GM18520 (cell line): Measurements from ENCODE around the gene CYTH1.

ENCODE experiments used
- ATAC-seq: cut with Tn5 transposase; IDR thresholded peaks from one replicate; pipeline ENCODE4 v1.9.1; 2021; ENCODE audit not compliant: unreplicated experiment

CYTH1 gene

DNA sequence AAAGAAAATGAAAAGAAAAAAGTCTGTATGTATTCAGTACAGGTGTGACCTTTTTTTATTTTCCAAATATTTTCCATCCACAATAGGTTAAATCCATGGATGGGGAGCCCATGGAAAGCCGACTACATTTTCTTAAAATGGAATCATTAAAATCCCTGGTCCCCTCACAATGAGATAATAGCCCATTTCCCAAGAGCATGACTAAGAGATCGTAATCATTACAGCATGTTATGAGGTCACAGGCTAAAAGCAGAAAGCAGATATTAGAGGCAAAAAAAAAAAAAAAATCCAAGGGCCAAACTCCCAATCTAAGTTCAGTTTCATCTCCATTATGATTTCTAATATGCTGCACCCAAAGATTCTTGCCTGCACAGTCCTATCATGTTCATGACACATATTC lies 44.7 kb downstream of the CYTH1 start:
- ATAC-seq, result no peak

DNA sequence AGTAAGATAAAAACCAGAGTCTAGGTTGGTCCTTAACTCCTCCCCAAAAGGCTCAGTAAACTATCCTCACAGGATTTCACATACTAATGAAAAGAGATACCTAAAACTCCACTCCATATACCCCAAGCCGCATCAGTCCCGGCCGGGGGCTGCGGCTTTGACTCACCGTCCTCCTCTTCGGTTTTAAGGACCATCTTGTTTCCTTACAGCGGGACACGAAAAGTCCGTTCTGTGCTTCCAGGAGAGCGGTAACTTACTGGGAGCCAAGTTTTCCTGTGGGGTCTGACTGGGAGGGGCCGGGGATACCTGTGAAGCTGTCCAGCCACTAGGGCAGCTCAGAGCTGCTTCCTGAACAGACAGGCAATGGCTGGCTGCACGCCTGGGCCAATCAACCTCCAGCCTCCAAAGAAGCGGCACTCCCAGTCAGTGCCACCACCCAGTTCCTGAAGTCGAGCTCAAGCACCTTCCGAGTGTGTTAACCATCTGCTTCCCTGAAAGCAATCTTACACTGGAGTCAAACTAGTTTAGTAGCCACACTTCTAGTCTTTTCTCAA lies 45.5 kb downstream of the CYTH1 start:
- ATAC-seq, result peak; percentile 38

GRCh38 chr17:78735832-78736525 lies 46.1 kb downstream of the CYTH1 start:
- ATAC-seq, result no peak

DNA sequence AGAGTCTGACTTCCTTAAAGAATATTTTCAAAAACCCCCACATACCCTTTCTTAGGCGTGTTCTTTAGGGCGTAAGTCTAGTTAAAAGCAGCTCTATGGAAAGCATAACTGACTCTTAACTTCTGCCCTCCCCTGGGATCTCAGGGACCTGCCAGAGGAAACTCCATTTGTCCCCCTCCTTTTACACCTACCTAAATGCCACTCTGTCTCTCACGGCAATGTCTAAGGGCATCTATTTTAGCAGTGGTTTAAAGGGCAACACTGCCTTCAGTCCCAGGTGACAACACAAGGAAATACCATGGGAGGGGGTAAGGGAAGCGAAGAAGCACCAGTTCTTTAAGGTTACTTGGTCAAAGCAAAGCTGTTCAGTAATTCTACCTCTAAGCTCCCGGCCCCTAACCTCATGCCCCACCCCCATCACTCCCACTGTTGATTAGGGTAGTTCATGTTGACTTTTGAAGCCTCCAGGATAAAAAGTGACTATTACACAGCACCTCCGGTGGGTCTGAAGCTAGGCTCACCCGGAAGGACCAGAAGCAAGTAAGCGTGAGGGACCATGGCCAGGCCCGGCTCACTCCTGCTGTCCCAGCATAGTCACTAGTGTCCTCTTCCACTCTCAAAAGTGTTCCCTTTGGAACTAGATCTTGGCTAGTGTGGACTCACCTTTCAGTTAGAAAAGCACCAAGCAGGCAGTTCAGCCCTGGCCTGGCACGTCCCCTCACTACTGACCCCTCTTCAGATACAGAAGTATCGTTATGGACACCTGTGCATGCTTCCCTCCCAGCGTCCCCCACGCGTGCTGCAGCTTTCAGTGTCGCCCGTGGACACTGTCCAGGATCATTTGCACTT lies 47.1 kb downstream of the CYTH1 start:
- ATAC-seq, result no peak

- no peak for ATAC-seq
These were observed 49.7 kb downstream of the CYTH1 start for GRCh38 chr17:78732354-78732753.

- no peak for ATAC-seq
These were observed 50.2 kb downstream of the CYTH1 start for GRCh38 chr17:78731904-78732303.

GRCh38 chr17:78729641-78730040 lies 52.4 kb downstream of the CYTH1 start:
- ATAC-seq, result no peak

- no peak for ATAC-seq
These were observed 53.6 kb downstream of the CYTH1 start for GRCh38 chr17:78728495-78728894.

DNA sequence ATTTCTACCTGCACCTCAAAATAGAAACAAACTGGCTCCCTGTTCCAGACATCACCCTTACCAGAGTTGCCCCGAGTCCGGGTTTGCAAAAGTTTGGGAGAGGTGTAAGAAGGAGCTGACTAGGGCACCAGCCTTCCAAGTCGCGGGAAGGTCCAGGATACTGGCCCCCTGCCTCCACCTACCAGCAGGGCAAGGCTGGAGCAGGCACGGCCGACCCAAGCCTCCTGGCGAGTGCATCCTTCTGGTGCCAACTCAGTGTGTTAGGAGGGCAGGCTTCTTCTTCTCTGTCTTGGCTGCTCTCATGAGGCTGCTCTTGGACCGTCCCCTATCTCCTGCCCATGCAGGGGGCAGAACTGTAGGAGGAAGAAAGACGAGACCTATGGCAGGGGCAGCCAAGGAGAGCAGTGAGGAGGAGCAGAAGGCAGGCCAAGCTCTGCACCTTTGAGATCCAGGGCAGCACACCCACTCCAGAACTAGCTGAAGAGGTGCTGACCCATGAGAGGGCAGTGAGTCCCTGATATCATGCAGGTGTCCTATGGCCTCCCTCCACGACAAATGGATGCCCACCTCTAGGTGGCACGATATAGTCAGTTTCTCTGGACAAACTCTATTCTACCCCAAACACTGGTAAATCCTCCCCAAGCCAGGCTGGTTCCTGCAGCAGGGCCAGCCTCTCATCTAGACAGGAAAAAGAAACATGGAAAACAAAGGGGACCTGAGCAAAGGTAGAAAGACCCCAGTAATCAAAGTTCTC lies 54.4 kb downstream of the CYTH1 start:
- ATAC-seq, result no peak

DNA sequence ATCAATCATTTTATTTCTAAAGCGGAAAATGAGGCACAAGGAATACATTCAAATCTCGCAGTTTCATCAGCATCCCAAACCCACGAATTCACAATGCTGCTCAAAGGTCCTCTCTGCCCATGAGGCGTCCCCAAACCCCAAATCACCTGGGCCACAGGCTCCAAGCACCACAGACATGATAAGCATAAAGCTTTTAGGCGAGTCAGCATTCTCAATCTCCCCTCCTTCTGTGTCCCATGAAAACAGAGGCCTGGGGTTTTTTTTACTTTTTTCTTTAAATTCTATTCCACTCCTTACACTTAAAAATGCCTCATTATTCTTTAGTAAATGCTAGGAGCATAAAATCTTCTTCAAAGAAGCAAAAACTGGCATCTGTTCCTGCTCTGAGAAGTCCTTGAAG lies 55.0 kb downstream of the CYTH1 start:
- no peak for ATAC-seq

- no peak for ATAC-seq
These were observed 55.6 kb downstream of the CYTH1 start for GRCh38 chr17:78726513-78726912.

- no peak for ATAC-seq
These were observed 56.5 kb downstream of the CYTH1 start for GRCh38 chr17:78725448-78726021.

- no peak for ATAC-seq
These were observed 57.1 kb downstream of the CYTH1 start for GRCh38 chr17:78724999-78725398.

DNA sequence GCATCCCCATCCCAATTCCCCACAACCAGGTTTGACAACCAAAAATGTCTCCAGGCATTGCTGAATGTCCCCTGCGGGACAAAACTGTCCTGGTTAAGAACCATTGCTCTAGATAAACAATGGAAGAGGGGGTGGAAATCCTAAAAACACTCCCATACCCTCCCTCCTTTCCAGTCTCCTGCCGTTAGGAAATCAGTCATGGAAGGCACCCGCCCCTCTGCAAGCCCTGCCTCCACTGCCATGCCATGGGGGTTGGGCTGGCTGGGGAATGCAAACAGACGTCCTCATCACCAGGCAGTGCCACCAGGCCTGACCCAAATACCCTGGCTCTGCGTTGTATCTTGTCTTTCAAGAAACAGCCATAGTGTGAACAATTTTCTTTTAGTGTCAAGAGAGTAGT lies 57.5 kb downstream of the CYTH1 start:
- no peak for ATAC-seq

DNA sequence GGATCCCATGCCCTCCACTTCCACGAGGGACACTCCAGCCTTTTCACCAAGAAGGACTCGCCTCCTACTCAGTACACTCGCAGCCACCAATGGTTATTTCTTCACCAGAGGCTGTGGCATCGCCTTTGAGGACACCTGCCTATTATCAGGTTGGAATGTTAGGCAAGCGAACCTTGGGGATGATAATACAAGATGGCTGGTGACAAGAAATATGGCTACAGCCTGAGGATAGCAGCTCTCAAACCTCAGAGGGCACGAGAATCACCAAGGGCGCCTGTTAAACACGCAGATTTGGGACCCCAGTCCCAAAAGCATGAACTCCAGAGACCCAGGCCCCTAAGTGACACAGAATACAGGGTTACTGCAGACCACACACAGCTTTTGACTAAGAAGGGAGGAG lies 58.1 kb downstream of the CYTH1 start:
- no peak for ATAC-seq

GRCh38 chr17:78723001-78723796 lies 58.9 kb downstream of the CYTH1 start:
- no peak for ATAC-seq

DNA sequence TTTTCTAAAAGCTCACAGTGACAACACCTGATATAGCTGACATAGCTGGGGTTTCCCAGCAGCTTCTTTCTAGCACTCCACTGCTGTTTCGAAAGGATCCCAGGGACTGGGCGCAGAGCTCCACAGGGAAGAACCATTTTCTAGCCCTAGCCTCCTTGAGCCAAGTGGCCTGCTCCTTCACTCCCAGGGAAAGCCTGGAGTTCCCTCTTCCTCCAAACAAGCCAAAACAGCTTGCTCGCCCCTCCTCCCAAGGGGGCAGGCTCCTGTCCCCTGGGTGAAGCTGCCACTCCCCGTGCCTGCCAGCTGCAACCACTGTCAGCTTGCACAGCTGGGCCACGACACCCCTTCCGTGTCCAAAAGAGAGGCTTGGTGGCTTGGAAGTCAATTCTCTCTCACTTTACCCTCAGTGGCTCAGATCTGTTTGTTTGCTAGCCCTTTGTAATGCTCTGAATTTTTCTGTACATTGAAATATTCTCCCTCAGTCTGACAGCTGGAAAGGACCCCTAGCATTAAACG lies 59.8 kb downstream of the CYTH1 start:
- ATAC-seq, result no peak

DNA sequence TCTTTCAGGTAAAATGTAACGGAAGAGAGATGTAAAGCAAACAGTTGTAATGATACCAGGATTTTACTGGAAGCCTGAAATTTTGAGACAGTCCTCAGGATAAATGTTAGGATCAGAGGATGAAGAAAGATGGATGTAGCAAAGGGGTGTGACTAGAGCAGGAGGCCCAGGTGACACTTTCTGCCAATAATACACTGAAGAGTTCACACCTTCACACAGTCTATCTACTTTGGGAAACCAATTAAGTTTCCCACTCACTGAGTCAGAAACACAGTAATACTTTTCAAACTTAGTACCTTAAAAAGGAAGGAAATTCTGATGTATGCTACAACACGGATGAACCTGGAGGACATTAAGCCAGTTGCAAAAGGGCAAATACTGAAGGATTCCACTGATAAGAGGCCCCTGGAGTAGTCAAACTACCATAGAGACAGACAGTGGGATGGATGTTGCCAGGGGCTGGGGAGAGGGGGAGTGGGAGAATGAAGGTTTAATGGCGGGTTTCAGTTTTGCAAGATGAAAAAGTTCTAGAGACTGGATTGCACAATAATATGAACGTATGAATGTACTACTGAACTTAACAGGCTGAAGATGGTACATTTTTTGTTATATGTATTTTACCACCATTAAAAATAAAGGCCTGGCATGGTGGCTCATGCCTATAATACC lies 62.3 kb downstream of the CYTH1 start:
- ATAC-seq, result no peak

DNA sequence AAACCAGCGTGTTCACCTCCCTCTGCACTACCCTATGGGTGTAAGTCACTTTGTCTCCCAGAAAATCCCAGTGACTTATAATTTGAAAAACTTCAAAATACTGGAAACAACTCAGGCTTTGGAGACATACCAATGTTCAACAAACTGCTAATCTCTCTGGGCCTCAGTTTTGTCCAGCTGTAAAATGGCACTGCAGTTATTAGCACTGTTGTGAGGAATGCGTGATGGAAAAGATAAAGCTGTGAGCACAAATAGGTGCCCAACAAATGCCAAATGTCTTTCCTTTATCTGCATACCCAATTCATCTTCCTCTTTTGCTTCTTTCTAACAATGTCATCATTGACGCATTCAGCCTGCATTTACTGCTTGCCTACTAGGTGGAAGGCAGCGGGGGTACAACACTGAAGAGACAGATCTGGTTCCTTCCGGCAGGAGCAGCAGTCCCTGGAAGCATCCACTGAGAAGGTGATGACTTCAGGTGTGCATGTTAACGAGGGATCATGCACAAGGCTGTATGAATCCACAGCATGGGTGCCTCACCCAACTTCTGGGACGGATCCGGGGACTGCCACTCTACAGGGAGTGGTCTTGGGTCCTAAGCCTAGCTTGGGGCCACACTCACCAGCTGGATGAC lies 63.4 kb downstream of the CYTH1 start:
- no peak for ATAC-seq
